ENCODE data around the gene SLC6A12. TPM values are rescaled to one million over a fixed set of nuclear protein-coding genes. Genes with fewer than 3 reads are reported as not detected.

The SLC6A12 gene
- total RNA-seq, 6 experiments from 2014 or later = not detected

DNA sequence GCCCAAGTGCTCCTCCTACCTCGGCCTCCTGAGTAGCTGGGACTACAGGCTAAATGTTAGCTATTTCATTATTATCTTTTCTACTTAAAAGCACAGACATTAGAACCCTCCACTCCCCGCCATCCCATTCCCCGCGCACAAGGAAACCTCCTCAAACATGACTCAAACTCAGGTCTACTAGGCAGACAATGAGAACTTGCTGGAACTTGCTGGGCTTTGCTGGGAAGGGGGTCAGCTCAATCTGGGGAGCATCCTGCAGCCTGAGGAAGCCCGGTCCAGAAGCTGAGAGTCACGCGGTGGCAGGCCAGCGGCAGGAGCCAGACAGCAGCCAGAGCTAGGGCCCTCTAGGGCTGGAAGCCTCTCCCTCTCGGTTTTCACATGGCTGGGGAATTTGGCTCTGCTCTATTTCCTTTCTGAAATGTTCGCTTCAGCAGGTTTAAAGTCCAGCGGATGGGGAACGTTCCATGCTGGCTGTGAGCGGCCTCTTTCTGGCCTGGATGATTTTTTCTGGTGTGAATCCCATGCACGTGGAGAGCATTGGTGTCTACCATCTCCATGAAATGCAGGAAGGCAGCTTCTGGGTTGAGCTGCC lies 68.5 kb downstream of the SLC6A12 start:
- Mint-ChIP-seq H3K27ac (no peak overlapping the region), H3K4me1 (ENCODE audit: low read depth) (no peaks in the 10 kb centered on the region), H3K9me3 (no peaks in the 10 kb centered on the region), H3K27me3 (ENCODE audit: insufficient read depth) (peaks cover 68% of the 10 kb centered on the region), H3K4me3 (no peak overlapping the region), H3K36me3 (ENCODE audit: low read depth) (no peaks in the 10 kb centered on the region)
- TF ChIP-seq, protein P1, sequence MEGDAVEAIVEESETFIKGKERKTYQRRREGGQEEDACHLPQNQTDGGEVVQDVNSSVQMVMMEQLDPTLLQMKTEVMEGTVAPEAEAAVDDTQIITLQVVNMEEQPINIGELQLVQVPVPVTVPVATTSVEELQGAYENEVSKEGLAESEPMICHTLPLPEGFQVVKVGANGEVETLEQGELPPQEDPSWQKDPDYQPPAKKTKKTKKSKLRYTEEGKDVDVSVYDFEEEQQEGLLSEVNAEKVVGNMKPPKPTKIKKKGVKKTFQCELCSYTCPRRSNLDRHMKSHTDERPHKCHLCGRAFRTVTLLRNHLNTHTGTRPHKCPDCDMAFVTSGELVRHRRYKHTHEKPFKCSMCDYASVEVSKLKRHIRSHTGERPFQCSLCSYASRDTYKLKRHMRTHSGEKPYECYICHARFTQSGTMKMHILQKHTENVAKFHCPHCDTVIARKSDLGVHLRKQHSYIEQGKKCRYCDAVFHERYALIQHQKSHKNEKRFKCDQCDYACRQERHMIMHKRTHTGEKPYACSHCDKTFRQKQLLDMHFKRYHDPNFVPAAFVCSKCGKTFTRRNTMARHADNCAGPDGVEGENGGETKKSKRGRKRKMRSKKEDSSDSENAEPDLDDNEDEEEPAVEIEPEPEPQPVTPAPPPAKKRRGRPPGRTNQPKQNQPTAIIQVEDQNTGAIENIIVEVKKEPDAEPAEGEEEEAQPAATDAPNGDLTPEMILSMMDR (IDR thresholded peaks at IDR 0.05) = no peak
- DNase-seq = no peak

- Mint-ChIP-seq H3K9me3 (no peaks in the 10 kb centered on the region), H3K27ac (no peak overlapping the region), H3K4me3 (no peak overlapping the region), H3K4me1 (ENCODE audit: low read depth) (no peaks in the 10 kb centered on the region), H3K36me3 (ENCODE audit: low read depth) (no peaks in the 10 kb centered on the region), H3K27me3 (ENCODE audit: insufficient read depth) (peaks cover 70% of the 10 kb centered on the region)
- DNase-seq = no peak
- TF ChIP-seq, protein P1 (IDR thresholded peaks at IDR 0.05) = no peak
These were observed 69.2 kb downstream of the SLC6A12 start for GRCh38 chr12:144650-145284.

DNA sequence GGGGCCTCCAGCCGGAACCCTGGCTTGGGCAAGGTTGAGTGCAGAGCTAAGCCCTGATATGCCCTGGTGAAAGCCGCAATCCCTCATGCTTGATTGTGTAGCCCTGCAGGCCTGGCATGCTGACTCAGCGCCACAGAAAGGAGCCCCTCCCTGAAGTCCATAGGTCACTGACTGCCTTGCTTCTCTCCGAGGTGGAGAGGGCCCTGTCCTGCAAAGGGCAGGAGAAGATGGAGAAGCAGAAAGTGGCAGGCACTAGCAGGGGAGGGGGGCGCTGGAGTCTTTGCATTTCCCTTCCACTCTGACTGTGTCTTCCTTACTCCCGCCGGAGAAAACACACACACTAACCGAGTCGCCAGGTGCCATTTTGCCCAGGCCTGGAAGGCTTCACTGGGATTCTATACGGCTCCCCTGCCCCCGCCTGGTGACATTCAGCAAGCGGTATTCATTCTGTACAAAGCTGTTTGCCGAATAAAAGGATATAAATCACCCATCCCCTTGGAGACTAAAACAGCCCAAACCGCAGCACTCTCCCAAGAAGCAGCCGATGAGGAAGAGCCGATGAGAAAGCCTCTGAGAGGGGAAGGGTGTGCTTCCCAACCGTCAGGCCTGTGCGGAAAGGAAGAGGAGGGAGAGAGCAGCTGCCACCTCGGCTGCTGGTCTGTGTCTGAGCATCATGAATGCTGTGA lies 69.8 kb downstream of the SLC6A12 start:
- no peak overlapping the region for H3K4me3 Mint-ChIP-seq

DNA sequence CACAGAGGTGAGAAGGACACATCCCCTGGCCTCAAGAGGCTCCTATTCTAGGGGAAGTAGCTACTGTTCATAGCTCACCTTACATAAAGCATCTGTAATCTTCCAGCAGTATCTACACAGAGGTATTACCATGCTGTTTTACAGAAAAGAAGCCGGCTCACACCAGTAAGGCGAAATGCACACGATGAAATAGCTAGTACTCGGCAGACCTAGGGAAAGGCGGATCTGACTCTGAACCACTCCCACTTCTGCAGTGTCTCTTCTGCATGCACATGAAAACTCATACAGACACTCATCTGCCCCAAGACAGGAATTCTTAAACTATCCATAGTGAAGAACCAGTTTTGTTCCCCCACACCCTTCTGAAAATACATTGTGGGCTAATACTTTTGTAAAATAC lies 73.8 kb downstream of the SLC6A12 start:
- no peaks in the 10 kb centered on the region for H3K4me1 Mint-ChIP-seq (ENCODE audit: low read depth)
- H3K36me3 Mint-ChIP-seq (ENCODE audit: low read depth) = no peaks in the 10 kb centered on the region
- H3K27me3 Mint-ChIP-seq (ENCODE audit: insufficient read depth) = peaks cover 60% of the 10 kb centered on the region
- no peak overlapping the region for H3K4me3 Mint-ChIP-seq
- DNase-seq = no peak
- TF ChIP-seq, protein P1 (IDR thresholded peaks at IDR 0.05) = no peak
- H3K9me3 Mint-ChIP-seq = no peaks in the 10 kb centered on the region
- H3K27ac Mint-ChIP-seq = no peak overlapping the region

More for the DNA sequence above, 69.8 kb downstream of the SLC6A12 start:
- Mint-ChIP-seq H3K4me1 (ENCODE audit: low read depth) (no peaks in the 10 kb centered on the region), H3K9me3 (no peaks in the 10 kb centered on the region), H3K27me3 (ENCODE audit: insufficient read depth) (peaks cover 72% of the 10 kb centered on the region), H3K36me3 (ENCODE audit: low read depth) (no peaks in the 10 kb centered on the region), H3K27ac (no peak overlapping the region)
- DNase-seq = no peak
- TF ChIP-seq, protein P1 (IDR thresholded peaks at IDR 0.05) = no peak

Other genes starting within 250 kb of the SLC6A12 start
- gene IQSEC3, start 147.4 kb downstream of the SLC6A12 start, total RNA-seq (2021; fragmentation: NEBNext Ultra II Directional; extraction: Animal tissue kit (Norgen Biotek cat#: 25700)) = not detected
- not detected for gene SLC6A13, start 48.7 kb upstream of the SLC6A12 start, total RNA-seq (2021; fragmentation: NEBNext Ultra II Directional; extraction: Animal tissue kit (Norgen Biotek cat#: 25700))
- gene KDM5A, start 175.2 kb upstream of the SLC6A12 start, total RNA-seq (2021; fragmentation: NEBNext Ultra II Directional; extraction: Animal tissue kit (Norgen Biotek cat#: 25700)) = 10 to 100 TPM; 47.1 to 55.0 (median 52.0) TPM
- 10 to 100 TPM in 5 of 6 experiments, 1 to 10 TPM in 1; 7.7 to 12.6 (median 11.6) TPM for gene CCDC77, start 187.5 kb upstream of the SLC6A12 start, total RNA-seq (2021; fragmentation: NEBNext Ultra II Directional; extraction: Animal tissue kit (Norgen Biotek cat#: 25700))
- gene B4GALNT3, start 245.8 kb upstream of the SLC6A12 start, total RNA-seq (2021; fragmentation: NEBNext Ultra II Directional; extraction: Animal tissue kit (Norgen Biotek cat#: 25700)) = not detected

Measured in HFFc6 (cell line).